IPS-NIHi7 (cell line): Measurements from ENCODE around the gene MACROD2.

Source experiments
- DNase-seq: peaks from one replicate; pipeline ENCODE4 v3.0.0; 2012; ENCODE audit warnings: mixed read lengths; ENCODE audit errors: extremely low spot score

The MACROD2 gene

GRCh38 chr20:16100767-16101166 is 2105.5 kb downstream of the MACROD2 start:
- DNase-seq, result no peak
